K562 (cell line): ENCODE results near the gene CUL9. TPM values are rescaled to one million over a fixed set of nuclear protein-coding genes. Genes with fewer than 3 reads are reported as not detected.

Source experiments
- BRF1 ChIP-seq: IDR thresholded peaks from 3 replicates; pipeline ENCODE4 v1.6.1; 2011; ENCODE audit warnings: borderline replicate concordance, mild to moderate bottlenecking; ENCODE audit not compliant: insufficient read length; ENCODE audit errors: extremely low read depth
- CBX2 ChIP-seq: fragments of 200-600 bp; sonication (generic); IDR thresholded peaks from one replicate; pipeline ENCODE4 v1.6.1; 2012; ENCODE audit warnings: mild to moderate bottlenecking, low read length, inconsistent platforms; ENCODE audit not compliant: insufficient read depth, poor library complexity, severe bottlenecking
- DNMT1 ChIP-seq: fragments of 450-650 bp; IDR thresholded peaks from 2 replicates; pipeline ENCODE4 v1.6.1; 2016; ENCODE audit warnings: antibody characterized with exemption, mild to moderate bottlenecking
- FOXA1 ChIP-seq: fragments of 450-650 bp; IDR thresholded peaks from 2 replicates; pipeline ENCODE4 v1.6.1; 2016; ENCODE audit warnings: mild to moderate bottlenecking, borderline replicate concordance
- MBD2 ChIP-seq: sonication (generic); IDR thresholded peaks from 2 replicates; pipeline ENCODE4 v1.6.1; 2016; ENCODE audit warnings: low read depth, borderline replicate concordance
- PHF20 ChIP-seq: fragments of 450-650 bp; IDR thresholded peaks from 2 replicates; pipeline ENCODE4 v1.6.1; 2018; ENCODE audit not compliant: partially characterized antibody
- PKNOX1 ChIP-seq: fragments of 450-650 bp; IDR thresholded peaks from 2 replicates; pipeline ENCODE4 v1.6.1; 2016
- SNAPC5 ChIP-seq: fragments of 250-450 bp; sonication (Bioruptor Pico); IDR thresholded peaks from 2 replicates; pipeline ENCODE4 v1.8.0; 2021; ENCODE audit warnings: moderate library complexity, mild to moderate bottlenecking, inconsistent platforms
- ZNF57 ChIP-seq: fragments of 450-650 bp; formaldehyde crosslinking; IDR thresholded peaks from 2 replicates; pipeline ENCODE4 v1.4.0; 2020; ENCODE audit warnings: mild to moderate bottlenecking, moderate library complexity
- ZSCAN32 ChIP-seq: fragments of 450-650 bp; formaldehyde crosslinking; IDR thresholded peaks from 2 replicates; pipeline ENCODE4 v1.4.0; 2020; ENCODE audit warnings: mild to moderate bottlenecking, moderate library complexity
- polyA plus RNA-seq, 8 experiments: library from polyadenylated mRNA; depleted of rRNA in 4 of 8; stranded (reverse) in 5 of 8; unstranded in 3 of 8; fragments of >200 nt; fragmentation: Nextera tagmentation in 2 of 8; fragmentation: Illumina TruSeq in 1 of 8; extraction: Ambion mirVana in 2 of 8; extraction: Trizol in 1 of 8; gene quantifications; 2 replicates each; pipeline versions ENCODE4 v1.2.1 to v1.2.3, GENCODE V29; 2011 to 2014; ENCODE audit warnings: inconsistent platforms in 1 of 8, missing spikeins in 1 of 8
- total RNA-seq, 7 experiments: library from RNA; depleted of rRNA in 6 of 7; stranded (reverse); fragments of >200 nt in 6 of 7; fragmentation: Illumina TruSeq in 2 of 7; extraction: Trizol in 2 of 7; gene quantifications; 2 replicates each; pipeline versions ENCODE4 v1.2.1 to v1.2.3, GENCODE V29; 2011 to 2021; ENCODE audit warnings: low replicate concordance in 1 of 7
- TF ChIP-seq, protein P1 (sequence below): fragments of 450-650 bp; formaldehyde crosslinking; IDR thresholded peaks from 2 replicates; pipeline ENCODE4 v1.4.0; 2020; ENCODE audit warnings: mild to moderate bottlenecking, moderate library complexity
- TF ChIP-seq, protein P2 (sequence below), 3 experiments: fragments of 200-800 bp in 1 of 3; fragments of 250-450 bp in 1 of 3; fragments of 450-650 bp in 1 of 3; sonication (Bioruptor Pico) in 1 of 3; sonication (Bioruptor generic) in 1 of 3; formaldehyde crosslinking in 1 of 3; IDR thresholded peaks; 2 replicates each; pipeline versions ENCODE4 v1.6.1 to v1.8.0; 2016 to 2022; ENCODE audit warnings: mild to moderate bottlenecking in 2 of 3, missing genetic modification characterization in 2 of 3, missing compliant biosample characterization in 1 of 3, moderate library complexity in 1 of 3
- TF ChIP-seq, protein P3 (sequence below): conservative IDR thresholded peaks from 2 replicates; pipeline ENCODE4 v1.6.1; 2011; ENCODE audit warnings: low read depth, mild to moderate bottlenecking, low read length; ENCODE audit not compliant: control insufficient read depth
- TF ChIP-seq, protein P4 (sequence below): sonication (generic); formaldehyde crosslinking; IDR thresholded peaks from 2 replicates; pipeline ENCODE4 v1.8.1; 2023; ENCODE audit warnings: missing genetic modification reagents, mild to moderate bottlenecking, borderline replicate concordance

CUL9 gene
- total and polyA plus RNA-seq, 9 of the 15 experiments (the other 6 are each of a cell fraction or from before 2014, with no cell fraction given) = 0.50 to 20.7 (median 6.6) TPM

DNA sequence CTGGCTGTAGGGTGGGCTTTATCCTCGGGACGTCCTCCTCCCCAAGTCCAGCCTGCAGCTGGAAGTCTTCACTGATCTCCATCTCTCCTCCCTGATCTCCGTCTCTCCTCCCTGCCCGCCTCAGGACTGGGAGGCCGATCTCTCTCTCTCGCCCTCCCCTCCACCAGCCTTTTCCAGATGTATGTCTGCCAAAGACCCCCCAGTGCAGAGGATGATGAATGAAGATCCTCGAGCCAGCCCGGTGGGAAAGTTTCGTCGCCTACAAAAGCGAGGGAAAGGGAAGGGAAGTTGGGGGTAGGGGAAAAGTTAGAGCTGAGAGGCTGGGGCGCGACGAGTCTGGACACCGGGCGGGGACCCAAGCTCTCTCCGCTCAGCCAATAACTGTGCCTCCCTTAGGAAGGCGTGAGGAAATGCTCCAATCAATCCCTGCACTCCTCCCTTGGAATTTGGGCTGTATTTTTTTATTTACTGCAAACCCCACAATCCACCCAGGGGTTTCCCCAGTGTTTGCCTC, 11.5 kb upstream of the CUL9 start (continued):
- TF ChIP-seq, protein P1, sequence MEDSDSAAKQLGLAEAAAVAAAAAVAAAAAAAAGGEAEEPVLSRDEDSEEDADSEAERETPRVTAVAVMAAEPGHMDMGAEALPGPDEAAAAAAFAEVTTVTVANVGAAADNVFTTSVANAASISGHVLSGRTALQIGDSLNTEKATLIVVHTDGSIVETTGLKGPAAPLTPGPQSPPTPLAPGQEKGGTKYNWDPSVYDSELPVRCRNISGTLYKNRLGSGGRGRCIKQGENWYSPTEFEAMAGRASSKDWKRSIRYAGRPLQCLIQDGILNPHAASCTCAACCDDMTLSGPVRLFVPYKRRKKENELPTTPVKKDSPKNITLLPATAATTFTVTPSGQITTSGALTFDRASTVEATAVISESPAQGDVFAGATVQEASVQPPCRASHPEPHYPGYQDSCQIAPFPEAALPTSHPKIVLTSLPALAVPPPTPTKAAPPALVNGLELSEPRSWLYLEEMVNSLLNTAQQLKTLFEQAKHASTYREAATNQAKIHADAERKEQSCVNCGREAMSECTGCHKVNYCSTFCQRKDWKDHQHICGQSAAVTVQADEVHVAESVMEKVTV (CRISPR knock-in tag) = no peak
- TF ChIP-seq, protein P2, sequence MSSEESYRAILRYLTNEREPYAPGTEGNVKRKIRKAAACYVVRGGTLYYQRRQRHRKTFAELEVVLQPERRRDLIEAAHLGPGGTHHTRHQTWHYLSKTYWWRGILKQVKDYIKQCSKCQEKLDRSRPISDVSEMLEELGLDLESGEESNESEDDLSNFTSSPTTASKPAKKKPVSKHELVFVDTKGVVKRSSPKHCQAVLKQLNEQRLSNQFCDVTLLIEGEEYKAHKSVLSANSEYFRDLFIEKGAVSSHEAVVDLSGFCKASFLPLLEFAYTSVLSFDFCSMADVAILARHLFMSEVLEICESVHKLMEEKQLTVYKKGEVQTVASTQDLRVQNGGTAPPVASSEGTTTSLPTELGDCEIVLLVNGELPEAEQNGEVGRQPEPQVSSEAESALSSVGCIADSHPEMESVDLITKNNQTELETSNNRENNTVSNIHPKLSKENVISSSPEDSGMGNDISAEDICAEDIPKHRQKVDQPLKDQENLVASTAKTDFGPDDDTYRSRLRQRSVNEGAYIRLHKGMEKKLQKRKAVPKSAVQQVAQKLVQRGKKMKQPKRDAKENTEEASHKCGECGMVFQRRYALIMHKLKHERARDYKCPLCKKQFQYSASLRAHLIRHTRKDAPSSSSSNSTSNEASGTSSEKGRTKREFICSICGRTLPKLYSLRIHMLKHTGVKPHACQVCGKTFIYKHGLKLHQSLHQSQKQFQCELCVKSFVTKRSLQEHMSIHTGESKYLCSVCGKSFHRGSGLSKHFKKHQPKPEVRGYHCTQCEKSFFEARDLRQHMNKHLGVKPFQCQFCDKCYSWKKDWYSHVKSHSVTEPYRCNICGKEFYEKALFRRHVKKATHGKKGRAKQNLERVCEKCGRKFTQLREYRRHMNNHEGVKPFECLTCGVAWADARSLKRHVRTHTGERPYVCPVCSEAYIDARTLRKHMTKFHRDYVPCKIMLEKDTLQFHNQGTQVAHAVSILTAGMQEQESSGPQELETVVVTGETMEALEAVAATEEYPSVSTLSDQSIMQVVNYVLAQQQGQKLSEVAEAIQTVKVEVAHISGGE (CRISPR knock-in tag; IDR thresholded peaks at IDR 0.05) = 0 out of 6 replicates have a peak, but pooled peaks of 1 of the 3 experiments have one; percentile 11
- TF ChIP-seq CBX2 (no peak), BRF1 (no peak), PKNOX1 (no peak), ZNF57 (CRISPR knock-in tag) (no peak), FOXA1 (no peak), DNMT1 (0 out of 2 replicates have a peak, but pooled peaks have one; percentile 61), PHF20 (no peak), ZSCAN32 (0 out of 2 replicates have a peak, but pooled peaks have one; percentile 21), MBD2 (no peak), SNAPC5 (CRISPR knock-in tag) (no peak)
- TF ChIP-seq, protein P3, sequence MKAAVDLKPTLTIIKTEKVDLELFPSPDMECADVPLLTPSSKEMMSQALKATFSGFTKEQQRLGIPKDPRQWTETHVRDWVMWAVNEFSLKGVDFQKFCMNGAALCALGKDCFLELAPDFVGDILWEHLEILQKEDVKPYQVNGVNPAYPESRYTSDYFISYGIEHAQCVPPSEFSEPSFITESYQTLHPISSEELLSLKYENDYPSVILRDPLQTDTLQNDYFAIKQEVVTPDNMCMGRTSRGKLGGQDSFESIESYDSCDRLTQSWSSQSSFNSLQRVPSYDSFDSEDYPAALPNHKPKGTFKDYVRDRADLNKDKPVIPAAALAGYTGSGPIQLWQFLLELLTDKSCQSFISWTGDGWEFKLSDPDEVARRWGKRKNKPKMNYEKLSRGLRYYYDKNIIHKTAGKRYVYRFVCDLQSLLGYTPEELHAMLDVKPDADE = no peak
- TF ChIP-seq, protein P4, sequence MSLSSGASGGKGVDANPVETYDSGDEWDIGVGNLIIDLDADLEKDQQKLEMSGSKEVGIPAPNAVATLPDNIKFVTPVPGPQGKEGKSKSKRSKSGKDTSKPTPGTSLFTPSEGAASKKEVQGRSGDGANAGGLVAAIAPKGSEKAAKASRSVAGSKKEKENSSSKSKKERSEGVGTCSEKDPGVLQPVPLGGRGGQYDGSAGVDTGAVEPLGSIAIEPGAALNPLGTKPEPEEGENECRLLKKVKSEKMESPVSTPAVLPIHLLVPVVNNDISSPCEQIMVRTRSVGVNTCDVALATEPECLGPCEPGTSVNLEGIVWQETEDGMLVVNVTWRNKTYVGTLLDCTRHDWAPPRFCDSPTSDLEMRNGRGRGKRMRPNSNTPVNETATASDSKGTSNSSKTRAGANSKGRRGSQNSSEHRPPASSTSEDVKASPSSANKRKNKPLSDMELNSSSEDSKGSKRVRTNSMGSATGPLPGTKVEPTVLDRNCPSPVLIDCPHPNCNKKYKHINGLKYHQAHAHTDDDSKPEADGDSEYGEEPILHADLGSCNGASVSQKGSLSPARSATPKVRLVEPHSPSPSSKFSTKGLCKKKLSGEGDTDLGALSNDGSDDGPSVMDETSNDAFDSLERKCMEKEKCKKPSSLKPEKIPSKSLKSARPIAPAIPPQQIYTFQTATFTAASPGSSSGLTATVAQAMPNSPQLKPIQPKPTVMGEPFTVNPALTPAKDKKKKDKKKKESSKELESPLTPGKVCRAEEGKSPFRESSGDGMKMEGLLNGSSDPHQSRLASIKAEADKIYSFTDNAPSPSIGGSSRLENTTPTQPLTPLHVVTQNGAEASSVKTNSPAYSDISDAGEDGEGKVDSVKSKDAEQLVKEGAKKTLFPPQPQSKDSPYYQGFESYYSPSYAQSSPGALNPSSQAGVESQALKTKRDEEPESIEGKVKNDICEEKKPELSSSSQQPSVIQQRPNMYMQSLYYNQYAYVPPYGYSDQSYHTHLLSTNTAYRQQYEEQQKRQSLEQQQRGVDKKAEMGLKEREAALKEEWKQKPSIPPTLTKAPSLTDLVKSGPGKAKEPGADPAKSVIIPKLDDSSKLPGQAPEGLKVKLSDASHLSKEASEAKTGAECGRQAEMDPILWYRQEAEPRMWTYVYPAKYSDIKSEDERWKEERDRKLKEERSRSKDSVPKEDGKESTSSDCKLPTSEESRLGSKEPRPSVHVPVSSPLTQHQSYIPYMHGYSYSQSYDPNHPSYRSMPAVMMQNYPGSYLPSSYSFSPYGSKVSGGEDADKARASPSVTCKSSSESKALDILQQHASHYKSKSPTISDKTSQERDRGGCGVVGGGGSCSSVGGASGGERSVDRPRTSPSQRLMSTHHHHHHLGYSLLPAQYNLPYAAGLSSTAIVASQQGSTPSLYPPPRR (CRISPR knock-in tag) = no peak
